OCI-LY3 (cell line): ENCODE data around the gene ZNF423.
A peak's percentile ranks its signal among the peaks of the same experiment; 100 is the strongest.

ENCODE experiments used
- EZH2phosphoT487 ChIP-seq: fragments of 200-600 bp; shearing (Covaris generic); IDR thresholded peaks from 2 replicates; pipeline ENCODE4 v1.6.1; 2018; ENCODE audit warnings: antibody characterized with exemption, mixed run types, low read depth
- TF ChIP-seq, protein P1 (sequence below): fragments of 200-600, 300-600 bp; sonication (generic); IDR thresholded peaks from 2 replicates; pipeline ENCODE4 v1.5.1; 2014; ENCODE audit warnings: antibody characterized with exemption, low read length, low read depth

- TF ChIP-seq, protein P1, sequence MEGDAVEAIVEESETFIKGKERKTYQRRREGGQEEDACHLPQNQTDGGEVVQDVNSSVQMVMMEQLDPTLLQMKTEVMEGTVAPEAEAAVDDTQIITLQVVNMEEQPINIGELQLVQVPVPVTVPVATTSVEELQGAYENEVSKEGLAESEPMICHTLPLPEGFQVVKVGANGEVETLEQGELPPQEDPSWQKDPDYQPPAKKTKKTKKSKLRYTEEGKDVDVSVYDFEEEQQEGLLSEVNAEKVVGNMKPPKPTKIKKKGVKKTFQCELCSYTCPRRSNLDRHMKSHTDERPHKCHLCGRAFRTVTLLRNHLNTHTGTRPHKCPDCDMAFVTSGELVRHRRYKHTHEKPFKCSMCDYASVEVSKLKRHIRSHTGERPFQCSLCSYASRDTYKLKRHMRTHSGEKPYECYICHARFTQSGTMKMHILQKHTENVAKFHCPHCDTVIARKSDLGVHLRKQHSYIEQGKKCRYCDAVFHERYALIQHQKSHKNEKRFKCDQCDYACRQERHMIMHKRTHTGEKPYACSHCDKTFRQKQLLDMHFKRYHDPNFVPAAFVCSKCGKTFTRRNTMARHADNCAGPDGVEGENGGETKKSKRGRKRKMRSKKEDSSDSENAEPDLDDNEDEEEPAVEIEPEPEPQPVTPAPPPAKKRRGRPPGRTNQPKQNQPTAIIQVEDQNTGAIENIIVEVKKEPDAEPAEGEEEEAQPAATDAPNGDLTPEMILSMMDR: 0 out of 2 replicates have a peak, but pooled peaks have one; percentile 6
- no peak for TF ChIP-seq EZH2phosphoT487
Measured at GRCh38 chr16:49513040-49513439, 342.9 kb downstream of the ZNF423 start.
